Stomach (tissue), 4 donors: Measurements from ENCODE around the gene GRIA3.

Experiments
- CTCF ChIP-seq, 7 experiments: fragments of 450-650 bp in 4 of 7; fragments of 200-600 bp in 3 of 7; sonication (generic) in 3 of 7; IDR thresholded peaks; one replicate each; pipeline ENCODE4 v1.5.1; 2016 to 2019; ENCODE audit warnings: antibody characterized with exemption in 7 of 7, control low read depth in 2 of 7, mild to moderate bottlenecking in 1 of 7
- POLR2A ChIP-seq, 4 donors: fragments of 450-650 bp; IDR thresholded peaks; one replicate each; pipeline ENCODE4 v1.6.1; 2016; ENCODE audit warnings: antibody characterized with exemption in 4 of 4, control low read depth in 2 of 4, mild to moderate bottlenecking in 1 of 4, moderate library complexity in 1 of 4

- TF ChIP-seq POLR2A (IDR thresholded peaks at IDR 0.05) (no peak), CTCF (IDR thresholded peaks at IDR 0.05) (no peak)
These were observed 2.7 kb upstream of the GRIA3 start for GRCh38 chrX:123181233-123181914.
